ENCODE results near the gene NUP85.
A peak's percentile ranks its signal among the peaks of the same experiment; 100 is the strongest.

DNA sequence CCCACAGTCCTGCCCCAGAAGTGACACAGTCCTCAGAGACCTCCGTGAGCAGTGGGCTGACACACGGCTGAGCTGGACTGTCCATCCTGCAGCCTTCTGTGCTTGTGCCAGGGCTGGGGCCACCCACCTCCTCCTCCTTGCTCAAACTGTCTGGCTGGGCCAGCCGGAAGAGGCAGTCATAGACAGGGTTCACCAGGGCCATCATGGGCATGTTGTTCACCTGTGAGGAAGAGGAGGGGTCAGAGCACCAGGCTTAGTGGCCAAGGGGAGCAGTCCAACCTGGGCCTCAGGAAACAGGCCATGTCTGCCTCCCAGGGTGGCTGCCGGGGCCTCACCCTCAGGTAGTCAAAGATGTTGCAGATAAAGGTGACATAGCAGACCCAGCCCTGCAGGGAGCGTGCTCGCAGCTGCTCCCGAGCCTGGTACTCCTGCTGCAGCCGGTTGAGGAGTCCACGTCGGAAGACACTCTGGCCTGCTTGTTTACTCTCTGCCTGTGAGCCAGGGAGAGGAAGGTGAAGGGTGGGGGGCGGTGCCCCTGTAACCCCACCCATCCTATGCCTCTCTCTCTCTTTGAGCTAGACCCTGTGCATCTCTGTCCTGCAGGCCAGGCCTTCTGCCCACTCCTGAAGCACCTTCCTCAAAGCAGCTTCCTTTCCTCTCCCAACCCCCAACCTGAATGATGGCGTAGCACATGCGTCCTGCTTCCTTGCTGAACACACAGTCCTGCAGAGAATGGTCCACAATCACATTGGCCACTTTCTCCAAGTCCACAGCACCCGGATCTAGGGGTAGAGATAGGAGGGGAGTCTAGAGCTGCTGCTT lies 62.1 kb downstream of the NUP85 start:
- TF ChIP-seq CTCF (IDR thresholded peaks at IDR 0.05; ENCODE audit: extremely low read depth in 1 of 2, insufficient read depth in 1 of 2, low read depth in 1 of 2, low read length in 2 of 2): no peak
- no peak for TF ChIP-seq POLR2AphosphoS5 (IDR thresholded peaks at IDR 0.05; ENCODE audit: insufficient read depth, low read depth, low read length)
- peak; percentile 49 for TF ChIP-seq POLR2A (IDR thresholded peaks at IDR 0.05; ENCODE audit: low read depth, low read length)
- TF ChIP-seq, protein P1, sequence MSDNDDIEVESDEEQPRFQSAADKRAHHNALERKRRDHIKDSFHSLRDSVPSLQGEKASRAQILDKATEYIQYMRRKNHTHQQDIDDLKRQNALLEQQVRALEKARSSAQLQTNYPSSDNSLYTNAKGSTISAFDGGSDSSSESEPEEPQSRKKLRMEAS (IDR thresholded peaks at IDR 0.05; ENCODE audit: insufficient read depth, insufficient read length): no peak
- no peak for TF ChIP-seq GATA2 (IDR thresholded peaks at IDR 0.05; ENCODE audit: insufficient read depth, insufficient read length, low read depth, low read length)
- no peak for TF ChIP-seq EZH2 (IDR thresholded peaks at IDR 0.05; ENCODE audit: borderline replicate concordance, low read depth, low read length, severe bottlenecking)
- TF ChIP-seq JUN (IDR thresholded peaks at IDR 0.05; ENCODE audit: borderline replicate concordance, insufficient read depth, insufficient read length, low read depth): no peak
